HEK293 (cell line): Measurements from ENCODE around the gene FILIP1.

Source experiments
- TCF7L2 ChIP-seq: IDR thresholded peaks from 2 replicates; pipeline ENCODE4 v1.6.1; 2011; ENCODE audit warnings: low read depth, mild to moderate bottlenecking, inconsistent platforms, low read length, moderate library complexity, borderline replicate concordance
- ZNF114 ChIP-seq: fragments of 450-650 bp; formaldehyde crosslinking; IDR thresholded peaks from 2 replicates; pipeline ENCODE4 v1.5.0; 2017; ENCODE audit warnings: missing biosample characterization, missing genetic modification characterization
- ZNF121 ChIP-seq: fragments of 450-650 bp; formaldehyde crosslinking; IDR thresholded peaks from 2 replicates; pipeline ENCODE4 v1.5.1; 2016; ENCODE audit warnings: missing biosample characterization, missing genetic modification characterization
- ZNF433 ChIP-seq: fragments of 450-650 bp; formaldehyde crosslinking; IDR thresholded peaks from 2 replicates; pipeline ENCODE4 v1.5.1; 2016; ENCODE audit warnings: missing biosample characterization, missing genetic modification characterization, low read depth
- ZNF830 ChIP-seq: fragments of 450-650 bp; IDR thresholded peaks from 2 replicates; pipeline ENCODE4 v1.5.0; 2018; ENCODE audit warnings: missing biosample characterization, missing genetic modification characterization, low read depth, mild to moderate bottlenecking, moderate library complexity
- TF ChIP-seq, protein P1 (sequence below): fragments of 450-650 bp; formaldehyde crosslinking; IDR thresholded peaks from 2 replicates; pipeline ENCODE4 v1.5.1; 2016; ENCODE audit warnings: missing biosample characterization, missing genetic modification characterization
- TF ChIP-seq, protein P2 (sequence below): fragments of 450-650 bp; formaldehyde crosslinking; IDR thresholded peaks from 2 replicates; pipeline ENCODE4 v1.5.1; 2016; ENCODE audit warnings: missing biosample characterization, missing genetic modification characterization, low read depth
- TF ChIP-seq, protein P3 (sequence below): fragments of 450-650 bp; formaldehyde crosslinking; IDR thresholded peaks from 2 replicates; pipeline ENCODE4 v1.5.1; 2016; ENCODE audit warnings: missing biosample characterization, missing genetic modification characterization

DNA sequence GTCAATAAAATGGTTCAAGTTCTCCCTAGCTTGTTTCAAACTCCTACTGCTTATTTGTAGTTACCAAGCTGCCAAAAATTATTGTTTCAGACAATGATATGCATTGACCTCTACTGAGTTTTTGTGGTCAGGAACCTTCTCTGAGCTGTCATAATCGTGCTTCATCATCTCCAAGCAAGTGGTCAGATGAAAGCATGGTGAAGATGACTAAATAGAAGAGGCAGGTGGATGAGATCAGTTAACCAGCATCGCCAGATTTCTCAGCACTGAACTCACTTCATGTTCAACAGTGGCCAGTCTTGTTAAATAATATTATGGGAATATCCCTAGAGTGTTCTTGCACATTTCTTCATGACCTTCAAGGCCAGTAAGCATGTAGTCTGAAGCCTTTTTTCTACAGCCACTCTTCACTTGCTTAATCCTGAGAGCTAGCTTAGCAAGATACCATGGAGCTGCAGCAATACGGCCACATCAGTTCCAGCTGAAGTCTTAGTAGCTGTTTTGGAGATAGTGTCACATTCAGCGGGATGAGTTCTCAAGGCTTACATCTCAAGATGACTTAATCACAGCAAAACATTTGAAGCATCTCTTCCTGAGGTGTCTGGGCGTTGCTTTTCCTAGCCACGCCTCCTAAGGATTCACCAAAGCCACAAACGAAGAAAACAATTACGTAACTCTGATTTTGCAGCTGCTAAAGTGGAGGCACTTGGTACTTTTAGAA, 107.4 kb downstream of the FILIP1 start:
- TF ChIP-seq, protein P1, sequence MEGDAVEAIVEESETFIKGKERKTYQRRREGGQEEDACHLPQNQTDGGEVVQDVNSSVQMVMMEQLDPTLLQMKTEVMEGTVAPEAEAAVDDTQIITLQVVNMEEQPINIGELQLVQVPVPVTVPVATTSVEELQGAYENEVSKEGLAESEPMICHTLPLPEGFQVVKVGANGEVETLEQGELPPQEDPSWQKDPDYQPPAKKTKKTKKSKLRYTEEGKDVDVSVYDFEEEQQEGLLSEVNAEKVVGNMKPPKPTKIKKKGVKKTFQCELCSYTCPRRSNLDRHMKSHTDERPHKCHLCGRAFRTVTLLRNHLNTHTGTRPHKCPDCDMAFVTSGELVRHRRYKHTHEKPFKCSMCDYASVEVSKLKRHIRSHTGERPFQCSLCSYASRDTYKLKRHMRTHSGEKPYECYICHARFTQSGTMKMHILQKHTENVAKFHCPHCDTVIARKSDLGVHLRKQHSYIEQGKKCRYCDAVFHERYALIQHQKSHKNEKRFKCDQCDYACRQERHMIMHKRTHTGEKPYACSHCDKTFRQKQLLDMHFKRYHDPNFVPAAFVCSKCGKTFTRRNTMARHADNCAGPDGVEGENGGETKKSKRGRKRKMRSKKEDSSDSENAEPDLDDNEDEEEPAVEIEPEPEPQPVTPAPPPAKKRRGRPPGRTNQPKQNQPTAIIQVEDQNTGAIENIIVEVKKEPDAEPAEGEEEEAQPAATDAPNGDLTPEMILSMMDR (tag by site-specific recombination): no peak
- TF ChIP-seq TCF7L2 (no peak), ZNF830 (no peak), ZNF114 (no peak), ZNF121 (tag by site-specific recombination) (no peak), ZNF433 (tag by site-specific recombination) (no peak)
- TF ChIP-seq, protein P2, sequence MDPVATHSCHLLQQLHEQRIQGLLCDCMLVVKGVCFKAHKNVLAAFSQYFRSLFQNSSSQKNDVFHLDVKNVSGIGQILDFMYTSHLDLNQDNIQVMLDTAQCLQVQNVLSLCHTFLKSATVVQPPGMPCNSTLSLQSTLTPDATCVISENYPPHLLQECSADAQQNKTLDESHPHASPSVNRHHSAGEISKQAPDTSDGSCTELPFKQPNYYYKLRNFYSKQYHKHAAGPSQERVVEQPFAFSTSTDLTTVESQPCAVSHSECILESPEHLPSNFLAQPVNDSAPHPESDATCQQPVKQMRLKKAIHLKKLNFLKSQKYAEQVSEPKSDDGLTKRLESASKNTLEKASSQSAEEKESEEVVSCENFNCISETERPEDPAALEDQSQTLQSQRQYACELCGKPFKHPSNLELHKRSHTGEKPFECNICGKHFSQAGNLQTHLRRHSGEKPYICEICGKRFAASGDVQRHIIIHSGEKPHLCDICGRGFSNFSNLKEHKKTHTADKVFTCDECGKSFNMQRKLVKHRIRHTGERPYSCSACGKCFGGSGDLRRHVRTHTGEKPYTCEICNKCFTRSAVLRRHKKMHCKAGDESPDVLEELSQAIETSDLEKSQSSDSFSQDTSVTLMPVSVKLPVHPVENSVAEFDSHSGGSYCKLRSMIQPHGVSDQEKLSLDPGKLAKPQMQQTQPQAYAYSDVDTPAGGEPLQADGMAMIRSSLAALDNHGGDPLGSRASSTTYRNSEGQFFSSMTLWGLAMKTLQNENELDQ (tag by site-specific recombination): no peak
- TF ChIP-seq, protein P3, sequence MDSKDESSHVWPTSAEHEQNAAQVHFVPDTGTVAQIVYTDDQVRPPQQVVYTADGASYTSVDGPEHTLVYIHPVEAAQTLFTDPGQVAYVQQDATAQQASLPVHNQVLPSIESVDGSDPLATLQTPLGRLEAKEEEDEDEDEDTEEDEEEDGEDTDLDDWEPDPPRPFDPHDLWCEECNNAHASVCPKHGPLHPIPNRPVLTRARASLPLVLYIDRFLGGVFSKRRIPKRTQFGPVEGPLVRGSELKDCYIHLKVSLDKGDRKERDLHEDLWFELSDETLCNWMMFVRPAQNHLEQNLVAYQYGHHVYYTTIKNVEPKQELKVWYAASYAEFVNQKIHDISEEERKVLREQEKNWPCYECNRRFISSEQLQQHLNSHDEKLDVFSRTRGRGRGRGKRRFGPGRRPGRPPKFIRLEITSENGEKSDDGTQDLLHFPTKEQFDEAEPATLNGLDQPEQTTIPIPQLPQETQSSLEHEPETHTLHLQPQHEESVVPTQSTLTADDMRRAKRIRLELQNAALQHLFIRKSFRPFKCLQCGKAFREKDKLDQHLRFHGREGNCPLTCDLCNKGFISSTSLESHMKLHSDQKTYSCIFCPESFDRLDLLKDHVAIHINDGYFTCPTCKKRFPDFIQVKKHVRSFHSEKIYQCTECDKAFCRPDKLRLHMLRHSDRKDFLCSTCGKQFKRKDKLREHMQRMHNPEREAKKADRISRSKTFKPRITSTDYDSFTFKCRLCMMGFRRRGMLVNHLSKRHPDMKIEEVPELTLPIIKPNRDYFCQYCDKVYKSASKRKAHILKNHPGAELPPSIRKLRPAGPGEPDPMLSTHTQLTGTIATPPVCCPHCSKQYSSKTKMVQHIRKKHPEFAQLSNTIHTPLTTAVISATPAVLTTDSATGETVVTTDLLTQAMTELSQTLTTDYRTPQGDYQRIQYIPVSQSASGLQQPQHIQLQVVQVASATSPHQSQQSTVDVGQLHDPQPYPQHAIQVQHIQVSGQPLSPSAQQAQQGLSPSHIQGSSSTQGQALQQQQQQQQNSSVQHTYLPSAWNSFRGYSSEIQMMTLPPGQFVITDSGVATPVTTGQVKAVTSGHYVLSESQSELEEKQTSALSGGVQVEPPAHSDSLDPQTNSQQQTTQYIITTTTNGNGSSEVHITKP (tag by site-specific recombination): no peak
